EH (cell line): ENCODE data around the gene ESPL1.

Experiments used
- DNase-seq: peaks from one replicate; pipeline ENCODE4 v3.0.0-alpha.2; 2015; ENCODE audit warnings: low read depth

ESPL1 gene

DNA sequence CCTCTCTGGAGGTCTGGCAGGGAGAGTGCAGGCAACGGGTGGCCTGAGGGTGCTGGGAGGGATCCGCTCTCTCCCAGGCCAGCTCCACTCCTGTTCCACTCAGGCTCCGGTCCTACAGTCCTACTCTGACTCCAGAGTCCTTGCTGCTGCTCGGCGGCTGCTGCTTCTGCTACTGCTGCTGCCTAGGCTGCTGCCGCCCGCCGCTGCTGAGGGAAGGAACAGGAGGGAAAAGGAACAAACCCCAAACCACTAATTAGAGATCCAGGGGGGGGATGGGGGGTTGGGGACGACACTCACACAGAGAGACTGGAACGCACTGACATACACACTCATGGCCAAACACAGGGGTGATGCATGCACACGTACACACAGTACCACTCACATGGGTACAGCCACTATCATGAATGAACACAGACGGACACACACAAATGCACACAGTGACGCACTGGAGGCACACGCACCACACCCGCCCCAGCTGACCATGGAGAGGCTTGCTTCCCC, 68.1 kb downstream of the ESPL1 start, which contains the start of gene SP7:
Gene SP7, minus strand, starts transcription at position 174 of the 501 bp plus-strand sequence. CDS start 708 bp downstream, outside the sequence.
- peak; percentile 10 for DNase-seq

DNA sequence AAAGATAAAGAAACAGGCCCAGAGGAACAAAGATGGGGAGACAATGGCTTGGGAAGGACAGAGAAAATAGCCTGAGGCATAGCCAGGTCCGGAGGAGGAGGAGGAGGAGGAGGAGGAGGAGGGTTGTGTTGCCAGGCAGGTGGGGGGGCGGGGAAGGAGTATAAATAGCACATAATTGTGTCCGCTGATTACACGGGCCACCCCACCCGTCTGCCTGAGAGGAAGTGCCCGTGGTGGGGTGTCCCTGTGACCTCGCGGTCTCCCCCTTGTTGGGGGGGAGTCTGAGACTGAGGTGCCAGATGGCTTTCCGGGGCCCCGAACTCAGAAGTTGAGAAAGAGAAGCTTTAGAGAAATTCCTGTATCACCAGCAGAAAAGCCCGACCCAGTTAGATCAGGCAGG, 69.9 kb downstream of the ESPL1 start:
- no peak for DNase-seq

DNA sequence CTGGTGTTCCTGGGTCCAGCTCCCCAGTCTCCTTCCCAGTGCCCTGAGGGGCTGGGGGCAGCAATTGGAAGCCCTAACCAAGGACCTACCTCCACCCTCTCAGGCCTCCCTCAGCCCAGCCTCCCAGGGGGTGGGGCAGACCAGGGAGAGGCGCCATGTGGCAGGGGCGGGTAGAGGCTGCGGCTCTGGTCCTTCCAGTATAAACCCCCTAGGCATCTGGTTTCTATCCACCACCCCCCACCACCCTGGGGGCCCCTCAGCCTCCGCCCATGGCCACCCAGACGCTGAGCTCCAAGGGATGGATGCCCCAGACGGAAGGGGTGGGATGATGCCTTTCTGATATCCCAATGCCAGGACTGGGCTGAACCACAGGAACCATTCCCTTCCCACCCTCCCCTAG, 70.8 kb downstream of the ESPL1 start:
- no peak for DNase-seq

DNA sequence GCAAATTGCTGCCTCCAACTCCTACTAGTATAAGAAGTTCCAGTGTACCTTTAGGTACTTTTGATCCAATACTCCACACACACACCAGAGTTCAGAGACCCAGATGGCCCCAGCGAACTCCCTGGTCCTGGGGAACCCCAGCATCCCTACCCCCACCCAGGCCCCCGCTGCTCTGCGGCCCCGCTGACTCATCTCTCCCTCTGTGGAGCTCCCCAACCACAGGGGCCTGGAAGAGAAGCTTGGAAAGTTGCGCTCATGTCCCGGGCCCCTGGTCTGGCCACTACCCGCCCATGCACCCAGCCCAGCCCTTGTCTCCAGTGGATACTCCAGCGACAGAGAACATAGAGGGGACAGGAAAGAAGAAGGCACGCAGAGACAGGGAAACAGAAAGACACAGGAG, 72.3 kb downstream of the ESPL1 start:
- DNase-seq: no peak
